Brain microvascular endothelial cell (primary cell): Measurements from ENCODE around the gene VPREB3.

Experiments
- DNase-seq: peaks from one replicate; pipeline ENCODE4 v3.0.0-alpha.2; 2020
- H3K27ac ChIP-seq: fragments of 250-450 bp; sonication (Bioruptor Pico); 2 replicates; pipeline ENCODE4 v1.5.1; 2020; ENCODE audit warnings: mild to moderate bottlenecking, moderate library complexity
- H3K27me3 ChIP-seq: fragments of 250-450 bp; sonication (Bioruptor Pico); replicated peaks from 2 replicates; pipeline ENCODE4 v1.5.1; 2020; ENCODE audit warnings: mild to moderate bottlenecking
- H3K36me3 ChIP-seq: fragments of 250-450 bp; sonication (Bioruptor Pico); replicated peaks from 2 replicates; pipeline ENCODE4 v1.5.1; 2020; ENCODE audit warnings: mild to moderate bottlenecking
- H3K4me3 ChIP-seq: 2 replicates; pipeline ENCODE4 v1.5.1; 2011; ENCODE audit warnings: low read depth, mild to moderate bottlenecking, control low read depth, low read length, moderate library complexity
- in situ Hi-C: cut with HindIII; loops from 2 replicates; pipeline ENCODE4 v1.10.0; 2017; ENCODE audit warnings: low sequenced_read_pairs, low pct_ligation_motif_present
- TF ChIP-seq, protein P1 (sequence below): IDR thresholded peaks from 2 replicates; pipeline ENCODE4 v1.5.1; 2011; ENCODE audit warnings: low read depth, mild to moderate bottlenecking, moderate library complexity, low read length, control low read depth, inconsistent platforms; ENCODE audit errors: missing control alignments

The VPREB3 gene

GRCh38 chr22:23764899-23765881, 11.0 kb upstream of the VPREB3 start:
- in situ Hi-C loops, result no loop called here
- DNase-seq, result no peak
- Histone ChIP-seq H3K36me3 (no peaks in the 10 kb centered on the region), H3K27ac (no peak overlapping the region), H3K27me3 (no peaks in the 10 kb centered on the region), H3K4me3 (no peak overlapping the region)
- TF ChIP-seq, protein P1, sequence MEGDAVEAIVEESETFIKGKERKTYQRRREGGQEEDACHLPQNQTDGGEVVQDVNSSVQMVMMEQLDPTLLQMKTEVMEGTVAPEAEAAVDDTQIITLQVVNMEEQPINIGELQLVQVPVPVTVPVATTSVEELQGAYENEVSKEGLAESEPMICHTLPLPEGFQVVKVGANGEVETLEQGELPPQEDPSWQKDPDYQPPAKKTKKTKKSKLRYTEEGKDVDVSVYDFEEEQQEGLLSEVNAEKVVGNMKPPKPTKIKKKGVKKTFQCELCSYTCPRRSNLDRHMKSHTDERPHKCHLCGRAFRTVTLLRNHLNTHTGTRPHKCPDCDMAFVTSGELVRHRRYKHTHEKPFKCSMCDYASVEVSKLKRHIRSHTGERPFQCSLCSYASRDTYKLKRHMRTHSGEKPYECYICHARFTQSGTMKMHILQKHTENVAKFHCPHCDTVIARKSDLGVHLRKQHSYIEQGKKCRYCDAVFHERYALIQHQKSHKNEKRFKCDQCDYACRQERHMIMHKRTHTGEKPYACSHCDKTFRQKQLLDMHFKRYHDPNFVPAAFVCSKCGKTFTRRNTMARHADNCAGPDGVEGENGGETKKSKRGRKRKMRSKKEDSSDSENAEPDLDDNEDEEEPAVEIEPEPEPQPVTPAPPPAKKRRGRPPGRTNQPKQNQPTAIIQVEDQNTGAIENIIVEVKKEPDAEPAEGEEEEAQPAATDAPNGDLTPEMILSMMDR, result no peak

DNA sequence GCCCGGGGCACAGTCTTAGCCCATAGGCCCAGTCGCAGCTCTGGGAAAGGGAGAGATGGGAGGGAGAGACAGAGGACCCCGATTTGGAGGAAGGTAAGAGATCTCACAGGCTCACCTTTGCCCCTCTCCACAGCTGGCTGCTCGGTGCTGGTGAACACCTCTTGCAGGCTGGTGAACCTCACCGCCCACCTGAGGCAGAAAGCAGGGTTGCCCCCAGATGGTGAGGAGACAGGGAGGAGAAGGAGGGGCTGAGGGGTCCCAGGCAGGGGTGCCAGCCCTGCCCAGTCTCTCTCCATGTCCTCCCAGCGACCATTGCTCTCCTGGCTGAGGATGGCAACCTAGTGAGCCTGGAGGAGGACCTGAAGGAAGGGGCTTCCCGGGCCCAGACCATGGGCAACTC, 9.7 kb upstream of the VPREB3 start:
- Histone ChIP-seq H3K36me3 (no peaks in the 10 kb centered on the region), H3K27ac (no peak overlapping the region), H3K4me3 (no peak overlapping the region), H3K27me3 (no peaks in the 10 kb centered on the region)
- TF ChIP-seq, protein P1, result no peak
- no peak for DNase-seq
- in situ Hi-C loops, result no loop called here

DNA sequence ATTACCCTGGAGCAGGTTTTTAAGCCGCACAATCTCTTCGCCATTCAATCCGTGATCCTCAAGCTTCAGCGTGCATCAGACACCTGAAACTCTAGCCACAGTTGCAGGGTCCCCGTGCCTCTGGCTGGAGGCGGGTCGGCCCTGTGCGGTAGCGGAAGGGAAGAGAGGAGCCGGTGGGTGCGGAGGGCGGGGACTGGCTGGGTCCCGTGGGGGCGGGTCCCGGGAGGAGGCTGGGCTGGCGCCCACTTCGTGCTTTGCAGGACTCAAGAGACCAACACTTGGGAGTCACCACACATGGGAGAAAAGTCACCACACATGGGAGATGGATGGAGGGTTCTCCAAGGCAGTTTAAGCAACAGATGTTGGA, 9.3 kb upstream of the VPREB3 start:
- no peak overlapping the region for H3K4me3 ChIP-seq
- no peak overlapping the region for H3K27ac ChIP-seq
- in situ Hi-C loops, result no loop called here
- no peaks in the 10 kb centered on the region for H3K27me3 ChIP-seq
- no peak for DNase-seq
- no peaks in the 10 kb centered on the region for H3K36me3 ChIP-seq
- TF ChIP-seq, protein P1, result no peak

DNA sequence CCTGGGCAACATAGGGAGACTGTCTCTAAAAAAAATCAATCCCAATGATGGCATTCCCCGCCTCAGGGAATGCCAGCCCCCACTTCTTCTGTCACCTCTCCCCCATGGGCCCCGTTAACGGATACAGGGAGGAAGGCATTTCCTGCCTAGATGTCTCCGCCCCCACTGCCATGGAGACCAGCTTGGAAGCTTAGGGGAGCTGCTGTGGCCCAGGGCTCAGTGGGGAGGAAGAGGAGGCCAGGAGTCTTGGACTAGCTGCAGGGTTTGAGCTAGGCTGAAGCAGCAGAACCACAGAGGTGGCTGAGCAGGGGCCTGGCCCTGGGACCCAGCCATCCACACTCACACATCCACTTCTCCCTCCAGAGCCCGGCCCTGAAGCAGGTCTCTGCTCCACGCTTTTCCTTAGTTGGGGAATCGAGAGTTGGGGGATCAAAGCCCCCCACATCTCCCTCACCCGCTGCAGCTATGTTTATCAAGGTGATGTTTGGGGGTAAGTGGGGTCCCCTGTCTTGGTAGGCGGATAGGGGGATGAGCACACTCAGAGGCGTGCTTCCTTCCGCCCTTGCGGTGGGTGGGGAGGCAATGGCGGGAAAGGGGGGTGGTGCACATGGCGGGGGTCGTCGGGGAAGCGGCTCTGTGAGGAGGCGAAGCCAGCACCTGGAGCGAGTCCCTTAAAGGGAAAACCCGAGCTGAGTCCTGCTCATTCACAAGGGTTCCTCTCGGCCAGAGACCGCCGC, 8.8 kb upstream of the VPREB3 start, which contains the start of gene C22orf15:
TSS of gene C22orf15 (plus strand) at position 149 of the 737 bp plus-strand sequence. CDS start at position 466, 317 bp downstream.
- DNase-seq, result no peak
- TF ChIP-seq, protein P1, result no peak
- H3K36me3 ChIP-seq, result no peaks in the 10 kb centered on the region
- no peaks in the 10 kb centered on the region for H3K27me3 ChIP-seq
- in situ Hi-C loops, result no loop called here
- no peak within 1 kb of the TSS for H3K4me3 ChIP-seq
- no peak within 1 kb of the TSS for H3K27ac ChIP-seq

DNA sequence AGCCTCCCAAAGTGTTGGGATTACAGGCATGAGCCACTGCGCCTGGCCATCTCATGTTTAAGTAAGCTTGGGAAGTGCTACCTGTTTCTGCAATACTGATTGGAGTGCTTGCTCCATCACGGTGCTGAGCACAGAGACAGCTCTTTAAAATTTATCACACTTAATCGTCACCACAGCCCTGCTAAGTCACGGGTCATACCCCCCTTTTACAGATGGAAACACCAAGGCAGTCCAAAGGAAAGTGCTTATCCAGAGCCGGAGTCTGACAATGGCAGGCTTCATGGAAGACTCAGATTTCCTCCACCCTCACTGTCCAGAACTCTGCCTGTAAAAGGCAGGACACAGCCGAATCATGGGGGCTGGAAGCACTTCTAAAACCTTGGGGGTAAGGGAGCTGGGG, 5.8 kb upstream of the VPREB3 start:
- Histone ChIP-seq H3K27me3 (no peaks in the 10 kb centered on the region), H3K36me3 (no peaks in the 10 kb centered on the region), H3K4me3 (no peak overlapping the region), H3K27ac (no peak overlapping the region)
- TF ChIP-seq, protein P1, result no peak
- DNase-seq, result no peak
- in situ Hi-C loops, result no loop called here
